Neural progenitor cell (in vitro differentiated cells): ENCODE results near the gene MESD. TPM values are rescaled to one million over a fixed set of nuclear protein-coding genes. Genes with fewer than 3 reads are reported as not detected.

Experiments used
- DNase-seq: peaks from one replicate; pipeline ENCODE4 v3.0.0-alpha.2; 2016; ENCODE audit warnings: low spot score
- H2AFZ ChIP-seq: fragments of 200-600 bp; sonication (generic); replicated peaks from 2 replicates; pipeline ENCODE4 v1.6.1; 2016; ENCODE audit warnings: antibody characterized with exemption
- H3F3A ChIP-seq: fragments of 200-600 bp; sonication (generic); 2 replicates; pipeline ENCODE4 v1.6.1; 2016; ENCODE audit warnings: antibody characterized with exemption, low read depth
- H3K27ac ChIP-seq: fragments of 200-600 bp; sonication (generic); 2 replicates; pipeline ENCODE4 v1.5.1; 2016; ENCODE audit warnings: mild to moderate bottlenecking
- H3K27me3 ChIP-seq: fragments of 200-600 bp; sonication (generic); 2 replicates; pipeline ENCODE4 v1.6.1; 2016; ENCODE audit warnings: mild to moderate bottlenecking, moderate library complexity
- H3K36me3 ChIP-seq: fragments of 200-600 bp; sonication (generic); 2 replicates; pipeline ENCODE4 v1.5.1; 2016
- H3K4me1 ChIP-seq: fragments of 200-600 bp; sonication (generic); 2 replicates; pipeline ENCODE4 v1.6.1; 2016; ENCODE audit warnings: mixed run types
- H3K4me2 ChIP-seq: fragments of 200-600 bp; sonication (generic); 2 replicates; pipeline ENCODE4 v1.6.1; 2016
- H3K4me3 ChIP-seq: fragments of 200-600 bp; sonication (generic); 2 replicates; pipeline ENCODE4 v1.5.1; 2016
- H3K79me2 ChIP-seq: fragments of 200-600 bp; sonication (generic); 2 replicates; pipeline ENCODE4 v1.6.1; 2016; ENCODE audit warnings: low read depth
- H3K9ac ChIP-seq: fragments of 200-600 bp; sonication (generic); 2 replicates; pipeline ENCODE4 v1.6.1; 2016
- H3K9me3 ChIP-seq: fragments of 200-600 bp; sonication (generic); 2 replicates; pipeline ENCODE4 v1.5.1; 2016; ENCODE audit warnings: low read depth
- H4K20me1 ChIP-seq: fragments of 200-600 bp; sonication (generic); 2 replicates; pipeline ENCODE4 v1.6.1; 2016; ENCODE audit warnings: low read depth
- H3K27ac Mint-ChIP-seq: 3 replicates; pipeline ENCODE4 v1.8.0; 2021; ENCODE audit warnings: mixed read lengths
- H3K27me3 Mint-ChIP-seq: 2 replicates; pipeline ENCODE4 v1.8.0; 2022; ENCODE audit warnings: low read depth, mild to moderate bottlenecking, inconsistent platforms, moderate library complexity, mixed read lengths; ENCODE audit not compliant: insufficient read depth
- H3K36me3 Mint-ChIP-seq: 3 replicates; pipeline ENCODE4 v1.8.0; 2021; ENCODE audit warnings: mixed read lengths
- H3K4me1 Mint-ChIP-seq: 3 replicates; pipeline ENCODE4 v1.8.0; 2021; ENCODE audit warnings: mixed read lengths
- H3K4me3 Mint-ChIP-seq: 3 replicates; pipeline ENCODE4 v1.8.0; 2021; ENCODE audit warnings: mild to moderate bottlenecking, moderate library complexity, mixed read lengths
- H3K9me3 Mint-ChIP-seq: 3 replicates; pipeline ENCODE4 v1.8.0; 2020; ENCODE audit warnings: mixed read lengths
- EZH2 ChIP-seq: fragments of 200-600 bp; sonication (generic); IDR thresholded peaks from 2 replicates; pipeline ENCODE4 v1.6.1; 2017; ENCODE audit warnings: antibody characterized with exemption, mild to moderate bottlenecking, moderate library complexity
- EZH2phosphoT487 ChIP-seq: fragments of 200-600 bp; sonication (generic); IDR thresholded peaks from 2 replicates; pipeline ENCODE4 v1.6.1; 2017; ENCODE audit warnings: antibody characterized with exemption
- total RNA-seq: library from RNA; depleted of rRNA; stranded (reverse); fragments of >200 nt; gene quantifications from 2 replicates; pipeline ENCODE4 v1.2.3, GENCODE V29; 2015; ENCODE audit warnings: low replicate concordance
- TF ChIP-seq, protein P1 (sequence below): fragments of 200-600 bp; sonication (generic); IDR thresholded peaks from 2 replicates; pipeline ENCODE4 v1.5.1; 2017; ENCODE audit warnings: antibody characterized with exemption, mild to moderate bottlenecking

MESD gene
- total RNA-seq, 1 donor from 2014 or later = 31.5 TPM

DNA sequence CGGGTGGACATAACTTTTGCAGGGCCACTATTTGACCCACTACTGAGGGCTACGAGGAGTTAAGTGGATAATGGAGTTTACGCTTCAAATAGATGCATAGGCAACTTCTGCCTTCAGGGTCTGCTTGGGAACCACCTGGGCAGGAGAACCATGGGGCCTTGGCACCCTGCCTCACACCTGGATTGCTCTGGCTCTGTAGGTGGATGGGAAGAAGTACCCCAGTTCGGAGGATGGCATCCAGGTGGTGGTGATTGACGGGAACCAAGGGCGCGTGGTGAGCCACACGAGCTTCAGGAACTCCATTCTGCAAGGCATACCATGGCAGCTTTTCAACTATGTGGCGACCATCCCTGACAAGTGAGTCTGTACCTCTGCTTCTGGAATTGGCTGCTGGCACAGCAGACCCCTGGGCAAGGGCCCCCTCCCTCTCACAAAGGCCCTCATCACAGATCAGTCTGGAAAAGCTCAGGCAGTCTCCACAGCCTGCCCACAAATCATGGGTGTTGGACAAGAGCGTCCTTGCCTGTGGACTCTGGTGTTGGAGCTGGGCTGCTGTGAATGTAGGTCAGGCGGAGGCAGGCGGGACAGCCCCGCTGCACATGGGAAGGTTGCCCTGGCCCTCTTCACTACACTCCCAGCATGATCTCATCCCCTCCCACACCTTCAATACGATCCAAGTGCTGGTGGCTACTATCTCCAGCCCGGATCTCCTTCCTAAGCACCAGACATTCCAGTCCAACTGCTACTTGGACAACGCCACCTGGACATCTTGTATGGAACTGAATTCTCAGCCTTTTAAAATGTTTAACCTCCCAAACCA lies 46.7 kb downstream of the MESD start:
- TF ChIP-seq EZH2phosphoT487 = no peak
- TF ChIP-seq, protein P1, sequence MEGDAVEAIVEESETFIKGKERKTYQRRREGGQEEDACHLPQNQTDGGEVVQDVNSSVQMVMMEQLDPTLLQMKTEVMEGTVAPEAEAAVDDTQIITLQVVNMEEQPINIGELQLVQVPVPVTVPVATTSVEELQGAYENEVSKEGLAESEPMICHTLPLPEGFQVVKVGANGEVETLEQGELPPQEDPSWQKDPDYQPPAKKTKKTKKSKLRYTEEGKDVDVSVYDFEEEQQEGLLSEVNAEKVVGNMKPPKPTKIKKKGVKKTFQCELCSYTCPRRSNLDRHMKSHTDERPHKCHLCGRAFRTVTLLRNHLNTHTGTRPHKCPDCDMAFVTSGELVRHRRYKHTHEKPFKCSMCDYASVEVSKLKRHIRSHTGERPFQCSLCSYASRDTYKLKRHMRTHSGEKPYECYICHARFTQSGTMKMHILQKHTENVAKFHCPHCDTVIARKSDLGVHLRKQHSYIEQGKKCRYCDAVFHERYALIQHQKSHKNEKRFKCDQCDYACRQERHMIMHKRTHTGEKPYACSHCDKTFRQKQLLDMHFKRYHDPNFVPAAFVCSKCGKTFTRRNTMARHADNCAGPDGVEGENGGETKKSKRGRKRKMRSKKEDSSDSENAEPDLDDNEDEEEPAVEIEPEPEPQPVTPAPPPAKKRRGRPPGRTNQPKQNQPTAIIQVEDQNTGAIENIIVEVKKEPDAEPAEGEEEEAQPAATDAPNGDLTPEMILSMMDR = no peak
- no peak for TF ChIP-seq EZH2
- no peak overlapping the region for H3K9ac ChIP-seq

DNA sequence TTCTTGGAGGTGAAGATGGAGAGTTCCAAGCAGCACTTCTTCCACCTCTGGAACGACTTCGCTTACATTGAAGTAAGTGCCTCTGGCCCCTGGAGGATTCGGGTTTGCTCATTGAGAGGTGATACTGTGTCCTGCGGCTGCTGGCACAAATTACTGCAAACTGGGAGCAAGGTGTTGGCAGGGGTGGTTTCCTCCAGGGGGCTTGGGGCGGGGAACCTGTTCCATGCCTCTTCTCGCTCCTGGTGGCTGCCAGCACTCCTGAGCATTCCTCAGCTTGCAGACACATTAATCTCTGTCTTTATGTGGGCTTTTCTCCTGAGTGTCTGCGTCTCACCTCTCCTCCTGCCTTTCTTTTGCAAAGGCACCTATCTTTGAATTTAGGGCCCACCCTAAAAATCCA lies 47.4 kb downstream of the MESD start:
- Histone ChIP-seq H3K27ac (no peak overlapping the region), H2AFZ (no peak overlapping the region), H3F3A (no peaks in the 10 kb centered on the region), H3K4me3 (no peak overlapping the region), H3K9me3 (no peaks in the 10 kb centered on the region), H3K79me2 (no peaks in the 10 kb centered on the region), H3K4me1 (no peaks in the 10 kb centered on the region), H3K27me3 (no peaks in the 10 kb centered on the region), H3K4me2 (no peak overlapping the region), H3K36me3 (no peaks in the 10 kb centered on the region), H3K9ac (no peak overlapping the region), H4K20me1 (no peaks in the 10 kb centered on the region)
- Mint-ChIP-seq H3K27ac (no peak overlapping the region), H3K27me3 (no peaks in the 10 kb centered on the region), H3K36me3 (peaks cover 13% of the 10 kb centered on the region), H3K4me3 (no peak overlapping the region), H3K9me3 (no peaks in the 10 kb centered on the region), H3K4me1 (no peaks in the 10 kb centered on the region)
- TF ChIP-seq, protein P1 = no peak
- no peak for TF ChIP-seq EZH2
- TF ChIP-seq EZH2phosphoT487 = no peak
- DNase-seq = no peak

More for the DNA sequence above, 46.7 kb downstream of the MESD start:
- Mint-ChIP-seq H3K36me3 (peaks cover 13% of the 10 kb centered on the region), H3K9me3 (no peaks in the 10 kb centered on the region), H3K27me3 (no peaks in the 10 kb centered on the region), H3K4me3 (no peak overlapping the region), H3K4me1 (no peaks in the 10 kb centered on the region), H3K27ac (no peak overlapping the region)
- H3K36me3 ChIP-seq = no peaks in the 10 kb centered on the region
- H2AFZ ChIP-seq = no peak overlapping the region
- no peaks in the 10 kb centered on the region for H3F3A ChIP-seq
- DNase-seq = no peak
- H3K4me1 ChIP-seq = no peaks in the 10 kb centered on the region
- no peaks in the 10 kb centered on the region for H3K27me3 ChIP-seq
- H3K27ac ChIP-seq = no peak overlapping the region
- H3K79me2 ChIP-seq = no peaks in the 10 kb centered on the region
- H3K4me2 ChIP-seq = no peak overlapping the region
- no peaks in the 10 kb centered on the region for H4K20me1 ChIP-seq
- no peaks in the 10 kb centered on the region for H3K9me3 ChIP-seq
- no peak overlapping the region for H3K4me3 ChIP-seq

DNA sequence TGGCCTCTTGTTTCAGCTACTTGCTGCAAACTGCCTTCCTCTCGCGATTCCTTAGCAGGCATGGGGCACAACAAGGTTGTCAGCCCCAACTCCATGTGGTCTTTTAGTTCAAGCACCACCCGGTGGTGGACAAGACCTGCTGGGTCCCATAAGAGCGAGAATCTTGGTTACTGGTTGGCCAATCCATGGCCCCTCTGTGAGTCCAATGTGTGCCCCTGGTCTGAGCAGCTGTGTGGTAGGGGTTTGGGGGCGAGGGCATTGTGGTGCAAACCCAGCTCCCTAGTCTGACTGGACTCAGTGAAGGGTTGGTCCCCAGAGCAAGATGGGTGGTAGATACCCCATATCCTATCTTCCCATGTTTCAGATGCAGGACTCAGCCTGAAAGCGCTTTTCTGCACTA lies 48.8 kb downstream of the MESD start:
- no peaks in the 10 kb centered on the region for H3F3A ChIP-seq
- H3K79me2 ChIP-seq = no peaks in the 10 kb centered on the region
- H3K4me1 Mint-ChIP-seq = no peaks in the 10 kb centered on the region
- no peaks in the 10 kb centered on the region for H3K27me3 ChIP-seq
- no peak overlapping the region for H3K4me2 ChIP-seq
- no peak overlapping the region for H3K4me3 ChIP-seq
- no peak overlapping the region for H2AFZ ChIP-seq
- H3K9me3 Mint-ChIP-seq = no peaks in the 10 kb centered on the region
- TF ChIP-seq, protein P1 = no peak
- no peak for TF ChIP-seq EZH2
- TF ChIP-seq EZH2phosphoT487 = no peak
- no peak overlapping the region for H3K4me3 Mint-ChIP-seq
- no peak overlapping the region for H3K9ac ChIP-seq
- H4K20me1 ChIP-seq = no peaks in the 10 kb centered on the region
- DNase-seq = no peak
- H3K36me3 Mint-ChIP-seq = peaks cover 7% of the 10 kb centered on the region
- no peaks in the 10 kb centered on the region for H3K36me3 ChIP-seq
- H3K27me3 Mint-ChIP-seq = no peaks in the 10 kb centered on the region
- no peaks in the 10 kb centered on the region for H3K9me3 ChIP-seq
- no peak overlapping the region for H3K27ac ChIP-seq
- H3K27ac Mint-ChIP-seq = no peak overlapping the region
- H3K4me1 ChIP-seq = no peaks in the 10 kb centered on the region
